Inferior parietal cortex (tissue), 1 donor: ENCODE data around the gene SAP30BP.
A peak's percentile ranks its signal among the peaks of the same experiment; 100 is the strongest.

Experiments used
- DNase-seq: peaks from one replicate; pipeline ENCODE4 v3.0.0-alpha.2; 2016; ENCODE audit errors: extremely low spot score

Gene SAP30BP

GRCh38 chr17:75685499-75685898, 18.4 kb downstream of the SAP30BP start:
- DNase-seq, result no peak

- DNase-seq, result no peak
These were observed 21.2 kb downstream of the SAP30BP start for GRCh38 chr17:75688209-75688825.

DNA sequence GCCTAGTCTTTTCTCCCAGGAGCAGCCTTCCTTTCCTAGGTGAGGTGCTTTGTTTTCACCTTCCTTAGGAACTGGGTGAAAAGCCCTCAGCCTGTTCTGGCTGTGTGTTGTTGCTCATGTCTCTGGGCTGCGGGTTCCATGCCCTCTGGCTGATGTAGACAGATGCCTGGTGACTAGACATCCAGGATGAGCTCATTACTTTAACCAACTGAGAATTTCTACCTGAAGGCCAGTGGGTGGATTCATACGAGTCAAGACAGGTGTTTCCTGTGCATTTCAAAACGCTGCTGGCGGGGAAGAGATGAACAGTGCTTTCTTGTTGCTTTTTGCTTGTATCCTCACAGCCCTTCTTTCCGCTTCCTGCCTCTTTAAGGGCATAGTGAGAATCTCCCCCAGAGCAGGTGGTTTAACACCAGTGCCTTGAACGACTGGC, 22.3 kb downstream of the SAP30BP start:
- DNase-seq, result no peak

- DNase-seq, result no peak
These were observed 24.2 kb downstream of the SAP30BP start for GRCh38 chr17:75691371-75691791.

DNA sequence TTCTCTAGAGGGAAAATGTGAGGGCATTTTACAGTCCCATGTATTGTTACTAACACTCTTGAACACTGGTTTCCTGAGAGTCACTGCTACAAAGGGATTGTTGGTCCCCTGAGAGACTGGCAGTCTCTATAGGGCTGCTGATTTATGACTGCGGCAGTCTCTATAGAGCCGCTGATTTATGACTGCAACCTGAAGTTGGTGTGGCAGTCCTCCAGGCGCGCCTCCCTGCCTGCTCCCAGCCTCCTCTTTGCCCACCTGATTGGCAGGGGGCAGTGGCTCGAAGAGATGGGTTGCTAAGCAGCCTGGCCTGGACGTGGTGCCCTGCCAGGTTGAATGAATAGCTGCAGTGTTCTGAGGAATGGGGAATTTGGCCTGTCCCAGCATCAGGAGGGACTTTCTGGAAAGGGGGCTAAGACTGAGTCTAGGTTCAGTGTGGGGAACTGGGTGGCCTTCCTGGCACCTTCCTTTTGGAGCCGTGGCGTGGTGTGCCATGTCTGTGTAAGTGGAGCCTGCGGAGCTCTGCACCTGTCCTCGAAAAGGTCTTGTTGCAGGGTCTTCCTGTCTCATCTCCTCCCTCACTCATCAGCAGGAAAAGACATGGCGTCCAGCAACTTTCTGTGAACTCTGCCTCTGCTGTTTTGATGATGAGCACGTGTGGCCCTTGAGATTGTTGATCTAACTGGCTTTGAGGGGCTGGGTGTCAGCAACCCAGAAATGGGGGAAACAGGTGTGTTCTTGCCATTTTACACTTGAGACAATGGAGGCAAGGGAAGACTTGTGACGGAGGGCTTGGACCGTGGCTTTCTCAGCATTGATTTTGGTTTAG, 24.9 kb downstream of the SAP30BP start:
- no peak for DNase-seq

DNA sequence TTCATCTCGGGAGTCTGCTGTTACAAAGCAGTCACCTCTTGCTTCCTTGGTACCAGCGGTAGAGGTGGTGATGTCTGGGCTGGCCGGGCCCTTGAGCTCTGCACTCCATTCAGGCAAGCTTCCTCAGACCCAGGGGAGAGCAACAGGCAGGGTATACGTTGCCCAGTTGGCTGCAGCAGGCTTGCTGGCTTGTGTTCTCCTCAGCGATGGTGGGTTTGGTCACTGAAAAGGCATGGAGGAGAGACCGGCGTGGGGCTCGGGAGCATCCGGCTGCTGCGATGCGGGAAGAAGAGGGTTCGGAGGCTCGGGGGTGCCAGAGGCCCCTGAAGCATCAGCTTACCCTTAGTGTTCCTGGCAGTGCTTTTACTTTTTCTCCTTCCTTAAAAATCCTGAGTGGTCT, 25.8 kb downstream of the SAP30BP start:
- DNase-seq, result no peak

GRCh38 chr17:75693500-75694481, 26.7 kb downstream of the SAP30BP start:
- DNase-seq, result peak; percentile 81

- DNase-seq, result no peak
These were observed 27.4 kb downstream of the SAP30BP start for GRCh38 chr17:75694536-75694935.

DNA sequence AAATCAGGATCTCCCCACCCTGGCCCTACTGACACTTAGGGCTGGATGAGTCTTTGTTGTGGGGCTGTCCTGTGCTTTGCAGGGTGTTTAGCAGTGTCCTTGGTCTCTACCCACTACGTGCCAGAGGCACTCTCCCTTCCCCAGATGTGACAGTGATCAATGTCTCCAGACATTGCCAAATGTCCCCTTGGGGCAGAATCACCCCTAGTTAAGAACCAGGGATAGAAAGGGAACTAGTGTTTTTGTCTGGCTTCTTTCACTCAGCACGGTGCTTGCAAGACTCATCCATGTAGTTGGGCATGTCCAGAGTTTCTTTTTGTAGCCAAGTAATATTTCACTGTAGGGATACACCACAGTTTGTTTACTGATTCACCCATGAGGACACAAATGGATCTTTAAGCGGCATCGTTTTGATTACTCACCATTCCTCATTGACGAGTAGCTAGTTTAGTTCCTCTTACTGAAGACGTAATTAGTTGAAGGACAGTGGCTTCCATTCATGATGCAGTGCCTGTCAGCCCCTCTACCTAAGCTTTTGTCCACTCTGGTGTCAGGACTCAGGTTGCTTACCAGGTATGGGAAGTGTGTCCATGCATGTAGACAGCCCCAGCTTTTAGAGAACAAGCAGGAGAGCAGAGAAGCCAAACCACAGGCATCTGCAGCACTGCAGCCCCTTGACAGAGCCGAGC, 28.1 kb downstream of the SAP30BP start:
- DNase-seq, result no peak

GRCh38 chr17:75695830-75696271, 28.7 kb downstream of the SAP30BP start:
- no peak for DNase-seq

DNA sequence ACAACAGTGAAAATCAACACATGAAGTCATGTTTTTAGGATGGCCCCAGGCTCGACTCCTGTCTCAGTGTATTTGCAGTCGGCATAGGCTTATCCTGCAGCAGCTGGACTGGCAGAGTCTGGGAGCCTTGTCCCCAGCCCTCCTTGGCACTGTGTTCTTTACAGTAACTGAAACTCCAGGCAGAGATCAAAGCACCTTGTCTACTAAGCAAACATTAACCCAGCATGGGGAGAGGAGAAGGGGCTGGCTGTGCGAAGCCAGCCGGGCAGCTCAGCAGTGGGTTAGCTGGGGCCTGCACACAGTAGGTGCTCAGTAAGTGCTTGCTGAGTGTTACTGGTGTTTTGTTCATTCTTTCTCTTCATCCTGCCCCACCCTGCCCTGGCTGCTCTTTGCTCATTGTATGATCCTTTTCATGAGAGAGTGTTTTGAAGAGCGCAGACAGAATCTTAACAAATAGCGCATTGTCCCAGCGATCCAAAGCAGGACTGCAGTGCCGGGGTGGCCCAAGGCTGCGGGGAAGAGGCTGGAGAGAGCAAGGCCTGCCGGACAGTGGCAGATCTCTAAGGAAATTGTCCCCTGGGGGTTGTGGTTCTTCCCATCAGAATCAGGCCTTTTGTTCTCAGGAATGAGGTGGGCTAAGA, 30.6 kb downstream of the SAP30BP start:
- peak; percentile 77 for DNase-seq

DNA sequence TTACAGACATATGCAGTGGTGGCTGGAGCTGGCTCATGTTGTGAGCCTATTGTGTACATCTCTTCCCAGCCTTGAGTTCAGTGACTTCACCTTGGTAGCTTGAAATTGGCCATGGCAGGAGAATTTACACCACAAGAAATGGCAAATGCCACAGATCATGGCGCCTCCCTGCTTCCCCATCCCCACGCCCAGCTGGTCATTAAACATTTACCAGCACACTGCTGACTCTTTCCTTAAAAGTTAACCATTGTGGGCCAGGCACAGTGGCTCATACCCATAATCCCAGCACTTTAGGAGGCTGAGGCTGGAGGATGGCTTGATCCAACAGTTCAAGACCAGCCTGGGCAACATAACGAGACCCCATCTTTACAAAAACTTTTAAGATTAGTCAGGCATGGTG, 31.5 kb downstream of the SAP30BP start:
- DNase-seq, result no peak

DNA sequence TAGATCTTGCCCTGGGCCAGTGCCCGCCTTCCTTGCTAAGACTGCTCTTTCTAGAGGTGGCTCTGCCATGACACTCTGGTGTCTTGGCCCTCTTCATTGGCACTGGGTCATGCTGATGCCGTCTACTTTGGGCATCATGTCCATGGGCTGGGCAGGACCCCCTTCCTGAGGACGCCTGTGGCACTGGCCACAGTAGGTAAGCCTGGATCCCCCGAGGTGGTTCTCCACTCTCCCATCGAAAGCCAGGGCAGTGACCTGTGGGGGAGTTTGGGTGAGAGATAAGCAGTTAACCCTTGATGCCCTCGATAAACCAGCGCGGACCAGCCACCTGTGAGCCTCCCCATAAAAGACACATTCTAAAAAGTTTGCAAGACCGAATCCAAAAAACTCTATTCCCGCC, 34.1 kb downstream of the SAP30BP start:
- DNase-seq, result no peak

DNA sequence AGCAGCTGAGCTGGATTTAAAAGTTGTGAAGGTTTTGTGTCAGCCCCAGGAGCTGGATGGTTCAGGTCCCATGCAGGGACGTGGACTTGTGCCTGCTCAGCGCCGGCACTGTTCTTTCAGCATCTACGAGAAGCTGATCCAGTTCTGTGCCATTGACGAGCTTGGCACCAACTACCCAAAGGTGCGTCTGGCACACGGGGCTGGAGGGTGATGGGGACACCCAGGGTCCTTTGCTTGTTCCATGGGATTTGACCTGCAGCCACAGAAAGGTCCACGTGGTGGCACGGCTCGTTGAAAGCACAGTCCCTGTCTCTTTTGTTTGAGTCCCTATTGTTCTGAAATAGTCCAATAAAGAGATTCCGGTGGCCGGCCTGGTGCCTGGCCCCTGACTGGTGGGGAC, 36.1 kb downstream of the SAP30BP start:
- DNase-seq, result no peak

GRCh38 chr17:75703591-75703990, 36.5 kb downstream of the SAP30BP start:
- no peak for DNase-seq

DNA sequence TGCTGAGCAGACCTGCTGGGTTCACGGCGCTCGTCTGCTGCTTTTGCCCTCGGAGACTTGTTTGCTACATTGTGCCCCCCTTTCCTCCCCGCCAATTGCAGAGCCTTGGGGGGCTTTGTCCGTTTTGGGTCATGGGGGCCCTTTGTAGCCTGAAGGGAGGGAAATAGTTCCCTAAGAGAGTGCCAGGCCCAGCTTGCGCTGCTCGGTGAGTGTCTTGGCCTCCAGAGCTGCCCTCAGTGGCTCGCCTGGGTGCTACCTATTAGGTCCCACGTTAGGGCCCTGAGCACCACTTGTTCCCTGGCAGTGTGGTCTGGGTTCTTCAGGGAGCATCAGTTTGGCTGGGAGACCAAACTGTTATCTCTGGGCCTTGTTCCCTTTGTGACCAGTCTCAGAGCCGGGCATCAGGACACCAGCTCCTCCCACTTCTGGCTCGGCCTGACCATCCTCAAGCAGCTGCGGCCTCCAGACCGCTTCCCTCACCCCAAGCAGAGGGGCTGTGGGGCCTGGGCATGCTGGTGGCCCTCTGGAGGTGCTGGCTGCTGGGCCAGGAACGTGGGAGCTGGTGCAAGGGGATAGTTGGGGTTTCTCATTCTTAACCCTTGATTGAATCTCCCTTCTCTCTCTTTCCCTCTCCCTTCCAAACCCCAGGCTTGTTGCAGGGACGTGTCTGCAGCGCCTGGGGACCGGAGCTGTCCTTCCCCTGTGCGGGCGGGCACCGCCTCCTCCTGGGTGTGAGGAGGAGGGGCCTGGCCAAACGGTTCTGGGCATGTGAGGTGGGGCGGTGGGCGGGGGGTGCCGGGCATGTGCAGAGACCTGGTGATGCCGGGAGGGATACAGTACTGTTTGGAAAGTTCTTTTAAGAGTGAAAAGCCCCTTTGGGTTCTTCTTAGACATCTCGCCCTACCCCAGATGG, 38.1 kb downstream of the SAP30BP start:
- DNase-seq, result no peak

DNA sequence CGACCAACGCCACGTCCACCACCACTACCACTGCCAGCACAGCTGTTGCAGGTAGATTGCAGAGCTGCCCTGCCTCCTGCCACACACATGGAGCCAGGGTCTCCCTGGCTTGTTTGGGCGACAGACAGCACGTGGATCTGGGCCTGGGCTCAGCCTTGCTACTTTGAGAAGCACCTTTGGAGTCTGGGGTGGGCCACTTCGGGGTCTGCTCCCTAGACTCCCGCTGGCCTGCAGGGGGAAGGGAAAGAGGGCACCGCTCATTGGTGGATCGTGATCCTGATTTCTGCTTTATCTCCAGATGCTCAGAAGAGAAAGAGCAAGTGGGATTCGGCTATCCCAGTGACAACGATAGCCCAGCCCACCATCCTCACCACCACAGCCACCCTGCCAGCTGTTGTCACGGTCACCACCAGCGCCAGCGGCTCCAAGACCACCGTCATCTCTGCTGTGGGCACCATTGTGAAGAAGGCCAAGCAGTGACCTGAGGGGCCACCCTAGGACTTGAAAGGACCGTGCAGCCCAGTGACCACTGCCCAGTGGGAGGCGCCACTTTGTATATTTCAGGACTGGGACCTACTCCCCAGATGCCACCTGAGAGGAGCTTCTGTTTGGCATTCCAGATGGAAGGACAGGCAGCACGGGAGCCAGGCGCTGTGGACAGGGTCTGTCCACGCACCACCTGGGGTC, 39.0 kb downstream of the SAP30BP start:
- no peak for DNase-seq

GRCh38 chr17:75707079-75707571, 40.0 kb downstream of the SAP30BP start:
- no peak for DNase-seq

- DNase-seq, result no peak
These were observed 45.3 kb downstream of the SAP30BP start for GRCh38 chr17:75712446-75712845.
